ENCODE measurements around the gene EVA1A. TPM values are rescaled to one million over a fixed set of nuclear protein-coding genes. Genes with fewer than 3 reads are reported as not detected.

Gene EVA1A
- total RNA-seq, 4 donors from 2014 or later: 1.3 to 1.6 TPM; not detected in 2

DNA sequence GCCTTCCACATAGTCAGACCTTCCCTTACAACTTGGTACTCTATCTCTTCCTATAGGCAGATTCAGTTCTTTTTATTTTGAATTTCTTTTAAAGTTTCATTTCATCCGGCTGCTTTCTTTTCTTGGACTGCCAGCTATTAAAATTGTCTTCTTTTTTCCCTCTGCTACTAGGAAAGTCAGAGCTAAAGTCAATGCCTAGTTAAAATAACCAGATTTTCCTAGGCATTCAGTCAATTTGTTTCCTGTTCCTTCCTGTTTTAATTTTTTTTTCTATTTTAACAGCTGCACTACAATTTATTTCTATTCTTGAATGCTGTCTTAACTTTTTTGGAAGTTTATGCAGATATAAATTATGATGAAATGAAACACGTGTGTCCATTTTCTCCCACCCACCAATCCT is 84.8 kb downstream of the EVA1A start:
- peaks cover 0 to 6% (median 0%) of the 10 kb centered on the region in 4 donors for H3K4me1 ChIP-seq
- no peak for TF ChIP-seq EP300 (IDR thresholded peaks at IDR 0.05)
- TF ChIP-seq, protein P1, sequence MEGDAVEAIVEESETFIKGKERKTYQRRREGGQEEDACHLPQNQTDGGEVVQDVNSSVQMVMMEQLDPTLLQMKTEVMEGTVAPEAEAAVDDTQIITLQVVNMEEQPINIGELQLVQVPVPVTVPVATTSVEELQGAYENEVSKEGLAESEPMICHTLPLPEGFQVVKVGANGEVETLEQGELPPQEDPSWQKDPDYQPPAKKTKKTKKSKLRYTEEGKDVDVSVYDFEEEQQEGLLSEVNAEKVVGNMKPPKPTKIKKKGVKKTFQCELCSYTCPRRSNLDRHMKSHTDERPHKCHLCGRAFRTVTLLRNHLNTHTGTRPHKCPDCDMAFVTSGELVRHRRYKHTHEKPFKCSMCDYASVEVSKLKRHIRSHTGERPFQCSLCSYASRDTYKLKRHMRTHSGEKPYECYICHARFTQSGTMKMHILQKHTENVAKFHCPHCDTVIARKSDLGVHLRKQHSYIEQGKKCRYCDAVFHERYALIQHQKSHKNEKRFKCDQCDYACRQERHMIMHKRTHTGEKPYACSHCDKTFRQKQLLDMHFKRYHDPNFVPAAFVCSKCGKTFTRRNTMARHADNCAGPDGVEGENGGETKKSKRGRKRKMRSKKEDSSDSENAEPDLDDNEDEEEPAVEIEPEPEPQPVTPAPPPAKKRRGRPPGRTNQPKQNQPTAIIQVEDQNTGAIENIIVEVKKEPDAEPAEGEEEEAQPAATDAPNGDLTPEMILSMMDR (IDR thresholded peaks at IDR 0.05): no peak
- TF ChIP-seq POLR2A (IDR thresholded peaks at IDR 0.05): no peak
- H3K27me3 ChIP-seq: no peaks in the 10 kb centered on the region
- H3K27ac ChIP-seq: no peak overlapping the region
- WGBS, 2 donors: 26 to 48% methylated on average over 2 of the region's 2 CpGs
- DNase-seq (ENCODE audit: low spot score in 2 of 2): no peak
- no peak overlapping the region for H3K4me3 ChIP-seq
- no peaks in the 10 kb centered on the region for H3K9me3 ChIP-seq
- no peaks in the 10 kb centered on the region for H3K36me3 ChIP-seq

DNA sequence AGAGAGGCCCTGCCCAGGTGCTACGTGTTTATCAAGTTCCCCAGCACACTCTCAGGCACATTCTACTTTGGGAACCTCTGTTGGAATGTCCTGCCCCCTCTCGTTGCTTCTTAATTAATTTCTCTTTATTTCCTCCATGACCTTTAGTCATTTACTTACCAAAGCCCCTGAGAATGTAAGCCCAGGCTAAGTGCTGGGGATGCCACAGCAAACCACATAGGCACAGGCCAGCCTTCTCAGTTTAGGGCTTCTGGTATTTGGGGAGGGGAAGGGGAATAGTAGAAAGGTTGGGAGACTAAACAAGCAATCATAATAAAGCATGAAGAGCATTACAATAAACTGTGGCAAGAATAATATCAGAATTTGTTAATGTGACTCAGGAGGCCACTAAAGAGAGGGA is 85.7 kb downstream of the EVA1A start:
- Histone ChIP-seq H3K4me1 (peaks cover 0 to 6% (median 0%) of the 10 kb centered on the region in 4 donors), H3K36me3 (no peaks in the 10 kb centered on the region), H3K27ac (no peak overlapping the region), H3K9me3 (no peaks in the 10 kb centered on the region), H3K27me3 (no peaks in the 10 kb centered on the region), H3K4me3 (no peak overlapping the region)
- 49 to 51% methylated on average over 2 of the region's 2 CpGs for WGBS, 2 donors
- no peak for DNase-seq (ENCODE audit: low spot score in 2 of 2)
- TF ChIP-seq EP300 (IDR thresholded peaks at IDR 0.05): no peak

DNA sequence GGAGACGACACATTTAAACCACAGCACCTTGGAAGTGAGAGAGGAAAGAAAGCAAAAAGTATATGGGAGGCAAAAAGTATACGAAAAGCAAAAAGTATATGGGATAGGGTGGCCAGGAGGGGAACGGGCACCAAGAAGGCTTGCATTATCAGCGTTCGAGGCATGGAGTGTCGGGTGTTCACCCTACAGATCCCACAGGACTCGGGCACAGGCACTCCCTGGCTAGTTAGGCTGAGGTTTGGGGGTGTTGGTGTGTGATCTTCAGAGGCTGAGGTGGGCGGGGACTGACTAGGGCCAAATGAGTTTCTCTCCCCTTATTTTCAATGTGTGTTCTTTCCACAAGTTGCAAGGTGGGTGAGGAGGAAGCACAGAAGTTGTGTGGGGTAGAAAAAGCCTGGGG is 86.6 kb downstream of the EVA1A start:
- H3K9me3 ChIP-seq: no peaks in the 10 kb centered on the region
- H3K4me1 ChIP-seq: peaks cover 0 to 6% (median 0%) of the 10 kb centered on the region in 4 donors
- DNase-seq (ENCODE audit: low spot score in 2 of 2): no peak
- WGBS, 2 donors: 77 to 82% methylated on average over 8 of the region's 8 CpGs
- TF ChIP-seq POLR2A (IDR thresholded peaks at IDR 0.05): no peak
- TF ChIP-seq, protein P1 (IDR thresholded peaks at IDR 0.05): no peak
- no peak for TF ChIP-seq EP300 (IDR thresholded peaks at IDR 0.05)
- H3K27me3 ChIP-seq: no peaks in the 10 kb centered on the region
- H3K36me3 ChIP-seq: no peaks in the 10 kb centered on the region
- H3K27ac ChIP-seq: no peak overlapping the region
- H3K4me3 ChIP-seq: no peak overlapping the region

DNA sequence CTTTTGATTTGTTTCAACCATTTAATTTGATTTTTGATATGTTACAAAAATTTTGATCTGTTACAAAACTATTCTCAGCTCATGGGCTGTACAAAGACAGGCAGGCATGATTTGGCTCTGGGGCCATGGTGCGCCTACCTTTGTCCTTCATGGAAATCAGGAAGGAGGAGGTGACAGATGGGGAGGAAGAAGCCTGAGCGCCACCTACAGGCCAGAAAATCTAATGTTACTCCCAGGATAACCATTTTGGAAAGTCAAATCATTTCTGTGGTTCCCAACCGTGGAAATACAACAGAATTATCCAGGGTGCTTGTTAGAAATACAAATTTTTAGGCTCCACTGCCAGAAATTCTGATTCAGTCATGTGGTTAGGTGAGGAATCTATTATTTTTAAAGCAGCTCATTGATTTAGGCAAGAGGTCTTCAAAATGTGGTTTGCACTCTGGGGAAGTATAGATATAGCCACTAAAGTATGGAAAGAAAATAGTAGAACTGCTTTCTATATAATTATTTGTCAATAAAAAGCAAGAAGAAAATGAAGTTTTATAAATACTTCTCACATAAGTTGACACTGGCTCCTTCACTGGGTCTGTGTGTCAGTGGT is 93.9 kb downstream of the EVA1A start:
- Histone ChIP-seq H3K27ac (no peak overlapping the region), H3K9me3 (no peaks in the 10 kb centered on the region), H3K4me1 (no peaks in the 10 kb centered on the region), H3K36me3 (no peaks in the 10 kb centered on the region), H3K27me3 (no peaks in the 10 kb centered on the region), H3K4me3 (no peak overlapping the region)
- TF ChIP-seq EP300 (IDR thresholded peaks at IDR 0.05): no peak
- TF ChIP-seq, protein P1 (IDR thresholded peaks at IDR 0.05): peak in 2 of 5 experiments; percentile 6 to 20
- 52 to 64% methylated on average over 3 of the region's 3 CpGs for WGBS, 2 donors
- DNase-seq (ENCODE audit: low spot score in 2 of 2): no peak

DNA sequence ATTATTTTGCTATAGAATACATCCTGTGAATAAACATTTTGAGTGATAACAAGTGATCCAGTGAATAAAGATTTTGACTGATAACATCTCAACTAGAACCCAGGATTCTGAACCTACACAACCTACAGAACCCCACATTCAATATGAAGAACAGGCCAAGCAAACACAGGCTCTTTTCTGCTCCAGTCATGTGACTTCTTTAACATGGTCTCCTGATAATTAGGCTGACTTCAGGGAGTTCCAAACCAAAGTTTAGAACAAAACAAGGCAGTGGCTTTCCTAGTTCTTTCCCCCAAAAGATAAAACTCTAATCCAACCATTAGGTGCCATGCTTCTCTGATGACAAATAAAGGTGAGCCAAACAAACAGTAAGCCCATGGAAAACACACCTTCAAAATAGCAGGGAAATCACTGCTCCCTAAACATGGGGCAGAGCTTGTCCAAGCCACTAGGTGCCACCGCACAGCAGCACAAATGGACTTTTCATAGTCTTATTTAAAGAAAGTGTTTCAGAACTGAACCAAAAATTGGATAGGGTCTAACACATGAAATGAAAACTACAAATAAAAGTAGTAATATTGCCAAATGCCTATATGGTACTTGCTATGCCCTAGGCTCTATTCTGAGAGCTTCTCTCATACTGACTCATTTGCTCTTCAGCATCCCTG is 95.3 kb downstream of the EVA1A start:
- WGBS, 2 donors: 68 to 75% methylated on average over 1 of the region's 1 CpG
- DNase-seq (ENCODE audit: low spot score in 2 of 2): no peak
- Histone ChIP-seq H3K9me3 (no peaks in the 10 kb centered on the region), H3K4me3 (no peak overlapping the region), H3K4me1 (no peaks in the 10 kb centered on the region), H3K27me3 (no peaks in the 10 kb centered on the region), H3K27ac (no peak overlapping the region), H3K36me3 (no peaks in the 10 kb centered on the region)
- TF ChIP-seq EP300 (IDR thresholded peaks at IDR 0.05): no peak
- TF ChIP-seq, protein P1 (IDR thresholded peaks at IDR 0.05): peak in 1 of 5 experiments; percentile 40

Measured in tibial nerve (tissue), 4 donors.